GM23338 (cell line): Measurements from ENCODE around the gene CPD.

Source experiments
- CREB1 ChIP-seq: fragments of 250-450 bp; sonication (Bioruptor Pico); IDR thresholded peaks from 2 replicates; pipeline ENCODE4 v1.5.0; 2020; ENCODE audit warnings: low read depth, mild to moderate bottlenecking, moderate library complexity
- CTCF ChIP-seq, 2 experiments: fragments of 200-600 bp in 1 of 2; sonication (generic) in 1 of 2; conservative IDR thresholded peaks; 2 replicates each; pipeline versions ENCODE4 v1.5.1 to v1.6.1; 2016 to 2017; ENCODE audit warnings: antibody characterized with exemption in 2 of 2, low read depth in 2 of 2, mild to moderate bottlenecking in 2 of 2, moderate library complexity in 1 of 2
- ETS1 ChIP-seq: IDR thresholded peaks from 2 replicates; pipeline ENCODE4 v1.6.1; 2016; ENCODE audit warnings: antibody characterized with exemption
- EZH2 ChIP-seq: fragments of 200-600 bp; sonication (generic); IDR thresholded peaks from one replicate; pipeline ENCODE4 v1.8.0; 2017; ENCODE audit warnings: antibody characterized with exemption, mild to moderate bottlenecking, low read depth; ENCODE audit not compliant: unreplicated experiment
- EZH2phosphoT487 ChIP-seq: fragments of 200-600 bp; sonication (generic); IDR thresholded peaks from one replicate; pipeline ENCODE4 v1.8.1; 2018; ENCODE audit warnings: antibody characterized with exemption; ENCODE audit not compliant: unreplicated experiment
- JUNB ChIP-seq: IDR thresholded peaks from one replicate; pipeline ENCODE4 v1.6.1; 2016; ENCODE audit warnings: antibody characterized with exemption; ENCODE audit not compliant: unreplicated experiment
- NANOG ChIP-seq: IDR thresholded peaks from 2 replicates; pipeline ENCODE4 v1.6.1; 2016; ENCODE audit warnings: antibody characterized with exemption, borderline replicate concordance
- POLR2AphosphoS5 ChIP-seq: IDR thresholded peaks from 2 replicates; pipeline ENCODE4 v1.6.1; 2016; ENCODE audit warnings: antibody characterized with exemption, low read depth
- STAT1 ChIP-seq: IDR thresholded peaks from one replicate; pipeline ENCODE4 v1.6.1; 2016; ENCODE audit warnings: antibody characterized with exemption; ENCODE audit not compliant: unreplicated experiment
- ZNF114 ChIP-seq: fragments of 250-450 bp; sonication (Bioruptor Pico); IDR thresholded peaks from 2 replicates; pipeline ENCODE4 v1.5.0; 2020; ENCODE audit warnings: mild to moderate bottlenecking, moderate library complexity
- ZNF331 ChIP-seq: fragments of 250-450 bp; sonication (Bioruptor Pico); IDR thresholded peaks from 2 replicates; pipeline ENCODE4 v1.5.0; 2020; ENCODE audit warnings: low read depth, mild to moderate bottlenecking, moderate library complexity
- TF ChIP-seq, protein P1 (sequence below): IDR thresholded peaks from one replicate; pipeline ENCODE4 v1.6.1; 2018; ENCODE audit warnings: antibody characterized with exemption; ENCODE audit not compliant: unreplicated experiment

DNA sequence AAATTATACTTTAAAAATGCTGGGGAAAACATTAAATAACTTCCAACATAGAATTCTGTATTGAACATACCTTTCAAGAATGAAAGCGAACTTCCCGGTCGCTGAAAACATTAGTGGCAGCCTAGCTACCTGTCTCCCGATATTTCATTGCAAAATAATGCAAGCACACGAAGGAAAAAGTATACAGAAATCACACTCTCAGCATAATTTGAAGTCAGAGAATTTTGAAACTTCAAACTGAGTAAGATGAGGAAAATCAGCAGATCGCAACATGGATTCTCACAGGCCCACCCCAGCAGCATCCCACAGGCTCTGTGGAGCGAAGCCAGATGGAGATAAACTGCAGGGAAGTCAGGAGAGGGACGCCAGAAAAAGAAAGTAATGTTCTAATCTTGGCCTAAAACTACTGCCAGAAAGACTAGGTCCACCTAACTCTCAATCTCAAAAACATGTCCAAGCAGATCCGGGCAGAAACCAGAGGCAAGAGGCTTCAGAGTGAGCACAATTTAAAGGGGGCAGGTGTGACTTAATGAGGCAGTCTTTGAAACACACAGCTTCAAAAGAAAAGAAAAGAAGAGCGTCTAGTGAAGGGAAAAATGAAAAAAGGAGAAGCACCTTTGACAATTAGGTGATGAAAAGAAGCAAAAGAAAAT is 93.6 kb downstream of the CPD start:
- TF ChIP-seq EZH2: no peak
- TF ChIP-seq POLR2AphosphoS5: no peak
- no peak for TF ChIP-seq CTCF (conservative IDR thresholded peaks at IDR 0.05; ENCODE audit: low read depth in 2 of 2)
- no peak for TF ChIP-seq ETS1
- TF ChIP-seq, protein P1, sequence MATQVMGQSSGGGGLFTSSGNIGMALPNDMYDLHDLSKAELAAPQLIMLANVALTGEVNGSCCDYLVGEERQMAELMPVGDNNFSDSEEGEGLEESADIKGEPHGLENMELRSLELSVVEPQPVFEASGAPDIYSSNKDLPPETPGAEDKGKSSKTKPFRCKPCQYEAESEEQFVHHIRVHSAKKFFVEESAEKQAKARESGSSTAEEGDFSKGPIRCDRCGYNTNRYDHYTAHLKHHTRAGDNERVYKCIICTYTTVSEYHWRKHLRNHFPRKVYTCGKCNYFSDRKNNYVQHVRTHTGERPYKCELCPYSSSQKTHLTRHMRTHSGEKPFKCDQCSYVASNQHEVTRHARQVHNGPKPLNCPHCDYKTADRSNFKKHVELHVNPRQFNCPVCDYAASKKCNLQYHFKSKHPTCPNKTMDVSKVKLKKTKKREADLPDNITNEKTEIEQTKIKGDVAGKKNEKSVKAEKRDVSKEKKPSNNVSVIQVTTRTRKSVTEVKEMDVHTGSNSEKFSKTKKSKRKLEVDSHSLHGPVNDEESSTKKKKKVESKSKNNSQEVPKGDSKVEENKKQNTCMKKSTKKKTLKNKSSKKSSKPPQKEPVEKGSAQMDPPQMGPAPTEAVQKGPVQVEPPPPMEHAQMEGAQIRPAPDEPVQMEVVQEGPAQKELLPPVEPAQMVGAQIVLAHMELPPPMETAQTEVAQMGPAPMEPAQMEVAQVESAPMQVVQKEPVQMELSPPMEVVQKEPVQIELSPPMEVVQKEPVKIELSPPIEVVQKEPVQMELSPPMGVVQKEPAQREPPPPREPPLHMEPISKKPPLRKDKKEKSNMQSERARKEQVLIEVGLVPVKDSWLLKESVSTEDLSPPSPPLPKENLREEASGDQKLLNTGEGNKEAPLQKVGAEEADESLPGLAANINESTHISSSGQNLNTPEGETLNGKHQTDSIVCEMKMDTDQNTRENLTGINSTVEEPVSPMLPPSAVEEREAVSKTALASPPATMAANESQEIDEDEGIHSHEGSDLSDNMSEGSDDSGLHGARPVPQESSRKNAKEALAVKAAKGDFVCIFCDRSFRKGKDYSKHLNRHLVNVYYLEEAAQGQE: no peak
- no peak for TF ChIP-seq EZH2phosphoT487
- TF ChIP-seq JUNB: no peak
- no peak for TF ChIP-seq ZNF331 (CRISPR knock-in tag)
- no peak for TF ChIP-seq NANOG
- TF ChIP-seq STAT1: no peak
- TF ChIP-seq CREB1 (CRISPR knock-in tag): no peak
- TF ChIP-seq ZNF114 (CRISPR knock-in tag): no peak
